ENCODE results near the gene NLE1. TPM values are rescaled to one million over a fixed set of nuclear protein-coding genes. Genes with fewer than 3 reads are reported as not detected.

Gene NLE1
- 78.1 TPM for polyA plus RNA-seq (2012; ENCODE audit: insufficient read depth, insufficient read length, low read depth)

DNA sequence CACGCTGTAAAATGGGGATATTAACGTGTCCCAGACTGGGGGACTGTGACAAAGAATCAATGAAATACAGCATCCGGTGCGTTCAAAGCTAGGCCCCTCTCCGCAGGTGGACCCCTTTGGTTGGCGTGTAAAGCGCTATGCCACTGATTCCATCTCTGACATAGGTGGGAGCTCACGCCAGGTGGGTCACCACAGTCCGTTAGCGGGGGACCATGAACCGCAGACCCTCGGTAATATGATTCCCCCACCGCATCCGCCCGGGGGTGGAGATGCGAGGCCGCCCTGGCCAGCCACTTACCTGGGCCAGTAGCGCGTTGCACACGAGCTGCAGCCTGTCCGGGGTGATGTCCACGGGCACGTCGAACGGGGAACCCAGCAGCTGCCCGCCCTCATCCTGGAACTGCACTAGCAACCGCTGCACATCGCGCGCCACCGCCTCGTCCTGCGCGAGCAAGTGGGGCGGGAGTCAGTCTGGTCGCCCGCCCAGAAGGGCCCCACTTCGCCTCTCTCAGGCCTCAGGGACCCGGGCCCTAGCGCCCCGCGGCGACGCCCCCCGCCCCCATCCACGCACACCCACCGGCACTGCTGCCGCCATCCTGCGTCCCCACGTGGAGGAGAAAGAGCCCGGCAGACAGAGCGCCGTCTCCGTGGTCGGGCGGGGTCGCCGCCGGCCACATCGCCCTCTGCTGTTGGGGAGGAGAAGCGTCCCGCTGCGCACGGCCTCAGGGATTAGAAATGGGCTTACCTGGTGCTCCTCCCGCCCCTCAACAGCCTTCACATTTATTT, at the start of gene NLE1:
Gene NLE1, minus strand, starts transcription at position 623 of the 786 bp plus-strand sequence. Its CDS starts 28 bp downstream, at position 595.
- Histone ChIP-seq H3K9me3 (no peaks in the 10 kb centered on the region), H3K27me3 (no peaks in the 10 kb centered on the region; the same call in 1 of the 2 replicates), H3K36me3 (peaks cover 38% of the 10 kb centered on the region), H3K4me3 (ENCODE audit: low read depth, low read length) (peak within 1 kb of the TSS; percentile 99), H3K4me1 (no peaks in the 10 kb centered on the region)
- DNase-seq, result peak; percentile 89
- TF ChIP-seq, protein P1, sequence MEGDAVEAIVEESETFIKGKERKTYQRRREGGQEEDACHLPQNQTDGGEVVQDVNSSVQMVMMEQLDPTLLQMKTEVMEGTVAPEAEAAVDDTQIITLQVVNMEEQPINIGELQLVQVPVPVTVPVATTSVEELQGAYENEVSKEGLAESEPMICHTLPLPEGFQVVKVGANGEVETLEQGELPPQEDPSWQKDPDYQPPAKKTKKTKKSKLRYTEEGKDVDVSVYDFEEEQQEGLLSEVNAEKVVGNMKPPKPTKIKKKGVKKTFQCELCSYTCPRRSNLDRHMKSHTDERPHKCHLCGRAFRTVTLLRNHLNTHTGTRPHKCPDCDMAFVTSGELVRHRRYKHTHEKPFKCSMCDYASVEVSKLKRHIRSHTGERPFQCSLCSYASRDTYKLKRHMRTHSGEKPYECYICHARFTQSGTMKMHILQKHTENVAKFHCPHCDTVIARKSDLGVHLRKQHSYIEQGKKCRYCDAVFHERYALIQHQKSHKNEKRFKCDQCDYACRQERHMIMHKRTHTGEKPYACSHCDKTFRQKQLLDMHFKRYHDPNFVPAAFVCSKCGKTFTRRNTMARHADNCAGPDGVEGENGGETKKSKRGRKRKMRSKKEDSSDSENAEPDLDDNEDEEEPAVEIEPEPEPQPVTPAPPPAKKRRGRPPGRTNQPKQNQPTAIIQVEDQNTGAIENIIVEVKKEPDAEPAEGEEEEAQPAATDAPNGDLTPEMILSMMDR (IDR thresholded peaks at IDR 0.05; ENCODE audit: low read depth, low read length), result peak; percentile 78

DNA sequence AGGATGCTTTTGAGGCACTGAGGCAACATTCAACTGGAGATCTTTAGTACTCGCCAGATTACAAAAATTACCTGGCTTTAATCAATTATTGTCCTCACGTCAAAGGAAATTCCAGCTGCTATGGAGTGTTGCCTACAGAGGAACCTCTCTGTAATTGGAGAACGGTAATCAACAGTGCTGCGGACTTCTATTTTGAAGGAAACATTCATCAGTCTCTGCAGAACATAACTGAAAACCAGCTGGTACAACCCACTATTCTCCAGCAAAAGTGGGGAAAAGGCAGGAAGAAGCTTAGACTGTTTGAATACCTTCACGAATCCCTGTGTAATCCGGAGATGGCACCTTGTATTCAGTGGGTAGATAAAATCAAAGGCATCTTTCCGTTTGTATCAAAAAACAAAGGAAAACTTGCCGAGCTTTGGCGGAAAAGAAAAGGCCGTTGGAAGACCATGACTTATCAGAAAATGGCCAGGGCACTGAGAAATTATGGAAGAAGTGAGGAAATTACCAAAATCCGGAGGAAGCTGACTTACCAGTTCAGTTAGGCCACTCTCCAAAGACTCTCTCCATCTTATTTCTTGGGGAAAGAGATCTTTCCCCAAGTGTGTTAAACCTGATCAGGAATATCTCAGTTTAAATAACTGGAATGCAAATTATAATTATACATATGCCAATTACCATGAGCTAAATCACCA, 49.0 kb upstream of the NLE1 start:
- Histone ChIP-seq H3K36me3 (no peaks in the 10 kb centered on the region), H3K27me3 (peaks cover 16% of the 10 kb centered on the region), H3K4me1 (no peaks in the 10 kb centered on the region), H3K9me3 (no peaks in the 10 kb centered on the region), H3K4me3 (ENCODE audit: low read depth, low read length) (no peak overlapping the region)
- no peak for DNase-seq
- TF ChIP-seq, protein P1 (IDR thresholded peaks at IDR 0.05; ENCODE audit: low read depth, low read length), result no peak

DNA sequence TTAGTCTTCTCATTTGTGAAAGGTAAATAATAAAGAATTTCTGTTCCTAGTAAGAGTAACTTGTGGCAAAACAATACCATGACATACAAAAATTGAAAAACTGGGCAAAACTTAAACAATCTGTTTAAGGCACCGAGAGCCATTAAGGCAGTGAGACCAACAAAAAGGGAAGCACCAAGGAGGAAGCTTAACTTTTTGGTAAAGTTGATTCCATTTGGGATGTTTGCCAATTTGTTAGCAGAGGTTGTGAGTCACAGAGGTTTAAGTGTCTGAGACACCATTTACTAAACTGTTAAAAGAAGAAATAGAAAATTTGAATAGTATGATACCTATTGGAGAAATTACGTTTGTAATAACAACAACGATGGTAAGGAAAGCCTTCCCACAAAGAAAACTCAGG, 47.2 kb upstream of the NLE1 start:
- no peaks in the 10 kb centered on the region for H3K9me3 ChIP-seq
- H3K4me3 ChIP-seq (ENCODE audit: low read depth, low read length), result no peak overlapping the region
- TF ChIP-seq, protein P1 (IDR thresholded peaks at IDR 0.05; ENCODE audit: low read depth, low read length), result no peak
- H3K4me1 ChIP-seq, result no peaks in the 10 kb centered on the region
- DNase-seq, result no peak
- H3K27me3 ChIP-seq, result peaks cover 25% of the 10 kb centered on the region
- no peaks in the 10 kb centered on the region for H3K36me3 ChIP-seq

DNA sequence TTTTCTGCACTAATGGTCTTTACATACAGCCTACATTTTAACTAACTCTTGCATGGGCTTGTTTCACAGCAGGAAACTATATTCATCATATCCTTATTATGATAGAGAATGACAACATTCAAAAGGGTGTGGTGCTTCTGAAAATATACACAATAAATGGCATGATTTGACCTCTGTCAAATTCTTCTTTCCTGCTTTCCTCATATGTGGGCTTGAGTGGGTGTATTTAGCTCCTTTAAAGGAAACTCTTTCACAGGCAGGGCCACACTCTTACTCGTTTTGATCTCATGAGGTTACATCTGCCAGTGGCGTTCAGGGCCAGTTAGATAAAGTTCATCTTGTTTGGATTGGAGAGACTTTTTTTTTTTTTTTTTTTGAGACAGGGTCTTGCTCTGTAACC, 46.0 kb upstream of the NLE1 start:
- H3K9me3 ChIP-seq, result no peaks in the 10 kb centered on the region
- no peak for DNase-seq
- no peaks in the 10 kb centered on the region for H3K36me3 ChIP-seq
- peaks cover 25% of the 10 kb centered on the region for H3K27me3 ChIP-seq
- TF ChIP-seq, protein P1 (IDR thresholded peaks at IDR 0.05; ENCODE audit: low read depth, low read length), result no peak
- H3K4me1 ChIP-seq, result no peaks in the 10 kb centered on the region
- no peak overlapping the region for H3K4me3 ChIP-seq (ENCODE audit: low read depth, low read length)

DNA sequence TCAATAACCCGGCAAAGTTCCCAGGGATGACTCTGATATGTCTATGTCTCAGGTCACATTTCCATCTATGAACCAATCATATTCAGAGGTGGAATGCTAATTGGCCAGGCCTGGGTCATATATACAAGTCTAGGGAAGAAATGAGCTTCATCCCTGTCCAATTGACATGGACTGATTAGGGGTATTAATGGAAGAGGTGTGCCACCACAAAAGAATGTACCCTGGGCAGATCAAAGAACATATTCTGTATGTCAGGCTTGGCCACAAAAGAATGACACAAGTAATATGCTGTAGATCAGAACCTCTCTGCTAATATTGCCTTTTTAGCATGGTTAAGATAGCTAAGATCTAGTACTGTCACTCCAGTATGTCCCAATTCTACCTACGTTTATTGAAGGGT, 45.4 kb upstream of the NLE1 start:
- no peaks in the 10 kb centered on the region for H3K4me1 ChIP-seq
- H3K9me3 ChIP-seq, result no peaks in the 10 kb centered on the region

More for the DNA sequence above, 45.4 kb upstream of the NLE1 start:
- no peaks in the 10 kb centered on the region for H3K36me3 ChIP-seq
- DNase-seq, result no peak
- H3K4me3 ChIP-seq (ENCODE audit: low read depth, low read length), result no peak overlapping the region
- TF ChIP-seq, protein P1 (IDR thresholded peaks at IDR 0.05; ENCODE audit: low read depth, low read length), result no peak
- H3K27me3 ChIP-seq, result peaks cover 25% of the 10 kb centered on the region

All from BE2C (cell line).